Thyroid gland (tissue), 4 donors: ENCODE measurements around the gene GLCE.

Source experiments
- CTCF ChIP-seq, 6 experiments: fragments of 200-600 bp in 3 of 6; fragments of 450-650 bp in 3 of 6; sonication (generic) in 3 of 6; IDR thresholded peaks; one replicate each; pipeline ENCODE4 v1.5.1; 2016 to 2019; ENCODE audit warnings: antibody characterized with exemption in 6 of 6, mild to moderate bottlenecking in 2 of 6, inconsistent platforms in 1 of 6, moderate library complexity in 1 of 6
- POLR2A ChIP-seq, 2 donors: fragments of 450-650 bp; IDR thresholded peaks; one replicate each; pipeline ENCODE4 v1.6.1; 2017; ENCODE audit warnings: antibody characterized with exemption in 2 of 2, mild to moderate bottlenecking in 2 of 2, moderate library complexity in 1 of 2

- TF ChIP-seq CTCF (IDR thresholded peaks at IDR 0.05) (no peak), POLR2A (IDR thresholded peaks at IDR 0.05) (no peak)
Measured at GRCh38 chr15:69138963-69139362, 21.5 kb upstream of the GLCE start.
